Neural progenitor cell (in vitro differentiated cells): Measurements from ENCODE around the gene ZDHHC14. TPM values are rescaled to one million over a fixed set of nuclear protein-coding genes. Genes with fewer than 3 reads are reported as not detected.

Source experiments
- DNase-seq: peaks from one replicate; pipeline ENCODE4 v3.0.0-alpha.2; 2016; ENCODE audit warnings: low spot score
- H2AFZ ChIP-seq: fragments of 200-600 bp; sonication (generic); replicated peaks from 2 replicates; pipeline ENCODE4 v1.6.1; 2016; ENCODE audit warnings: antibody characterized with exemption
- H3F3A ChIP-seq: fragments of 200-600 bp; sonication (generic); 2 replicates; pipeline ENCODE4 v1.6.1; 2016; ENCODE audit warnings: antibody characterized with exemption, low read depth
- H3K27ac ChIP-seq: fragments of 200-600 bp; sonication (generic); 2 replicates; pipeline ENCODE4 v1.5.1; 2016; ENCODE audit warnings: mild to moderate bottlenecking
- H3K27me3 ChIP-seq: fragments of 200-600 bp; sonication (generic); 2 replicates; pipeline ENCODE4 v1.6.1; 2016; ENCODE audit warnings: mild to moderate bottlenecking, moderate library complexity
- H3K36me3 ChIP-seq: fragments of 200-600 bp; sonication (generic); 2 replicates; pipeline ENCODE4 v1.5.1; 2016
- H3K4me1 ChIP-seq: fragments of 200-600 bp; sonication (generic); 2 replicates; pipeline ENCODE4 v1.6.1; 2016; ENCODE audit warnings: mixed run types
- H3K4me2 ChIP-seq: fragments of 200-600 bp; sonication (generic); 2 replicates; pipeline ENCODE4 v1.6.1; 2016
- H3K4me3 ChIP-seq: fragments of 200-600 bp; sonication (generic); 2 replicates; pipeline ENCODE4 v1.5.1; 2016
- H3K79me2 ChIP-seq: fragments of 200-600 bp; sonication (generic); 2 replicates; pipeline ENCODE4 v1.6.1; 2016; ENCODE audit warnings: low read depth
- H3K9ac ChIP-seq: fragments of 200-600 bp; sonication (generic); 2 replicates; pipeline ENCODE4 v1.6.1; 2016
- H3K9me3 ChIP-seq: fragments of 200-600 bp; sonication (generic); 2 replicates; pipeline ENCODE4 v1.5.1; 2016; ENCODE audit warnings: low read depth
- H4K20me1 ChIP-seq: fragments of 200-600 bp; sonication (generic); 2 replicates; pipeline ENCODE4 v1.6.1; 2016; ENCODE audit warnings: low read depth
- H3K27ac Mint-ChIP-seq: 3 replicates; pipeline ENCODE4 v1.8.0; 2021; ENCODE audit warnings: mixed read lengths
- H3K27me3 Mint-ChIP-seq: 2 replicates; pipeline ENCODE4 v1.8.0; 2022; ENCODE audit warnings: low read depth, mild to moderate bottlenecking, inconsistent platforms, moderate library complexity, mixed read lengths; ENCODE audit not compliant: insufficient read depth
- H3K36me3 Mint-ChIP-seq: 3 replicates; pipeline ENCODE4 v1.8.0; 2021; ENCODE audit warnings: mixed read lengths
- H3K4me1 Mint-ChIP-seq: 3 replicates; pipeline ENCODE4 v1.8.0; 2021; ENCODE audit warnings: mixed read lengths
- H3K4me3 Mint-ChIP-seq: 3 replicates; pipeline ENCODE4 v1.8.0; 2021; ENCODE audit warnings: mild to moderate bottlenecking, moderate library complexity, mixed read lengths
- H3K9me3 Mint-ChIP-seq: 3 replicates; pipeline ENCODE4 v1.8.0; 2020; ENCODE audit warnings: mixed read lengths
- EZH2 ChIP-seq: fragments of 200-600 bp; sonication (generic); IDR thresholded peaks from 2 replicates; pipeline ENCODE4 v1.6.1; 2017; ENCODE audit warnings: antibody characterized with exemption, mild to moderate bottlenecking, moderate library complexity
- EZH2phosphoT487 ChIP-seq: fragments of 200-600 bp; sonication (generic); IDR thresholded peaks from 2 replicates; pipeline ENCODE4 v1.6.1; 2017; ENCODE audit warnings: antibody characterized with exemption
- total RNA-seq: library from RNA; depleted of rRNA; stranded (reverse); fragments of >200 nt; gene quantifications from 2 replicates; pipeline ENCODE4 v1.2.3, GENCODE V29; 2015; ENCODE audit warnings: low replicate concordance
- TF ChIP-seq, protein P1 (sequence below): fragments of 200-600 bp; sonication (generic); IDR thresholded peaks from 2 replicates; pipeline ENCODE4 v1.5.1; 2017; ENCODE audit warnings: antibody characterized with exemption, mild to moderate bottlenecking

The ZDHHC14 gene
- total RNA-seq, 1 donor from 2014 or later: 14.5 TPM

DNA sequence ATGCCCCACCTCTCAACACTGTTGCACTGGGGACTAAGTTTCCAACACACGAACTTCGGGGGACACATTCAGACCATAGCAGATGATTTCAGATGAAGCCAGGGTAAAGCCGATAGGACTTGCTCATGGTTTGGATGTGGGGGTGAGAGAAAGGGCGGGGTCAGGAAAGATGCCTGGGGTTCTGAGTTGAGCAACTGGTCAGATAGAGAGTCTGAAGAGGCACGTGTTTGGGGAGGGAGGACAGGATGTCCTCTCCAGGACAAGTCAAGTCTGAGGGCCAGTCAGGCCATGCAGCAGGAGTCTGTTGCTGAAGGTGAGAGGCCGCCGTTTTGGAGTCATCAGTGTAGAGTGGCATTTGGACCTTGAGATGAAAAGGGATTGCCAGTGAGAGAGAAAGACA lies 244.1 kb downstream of the ZDHHC14 start:
- no peak for DNase-seq
- Histone ChIP-seq H3K4me1 (peaks cover 46% of the 10 kb centered on the region), H3K36me3 (no peaks in the 10 kb centered on the region), H3F3A (peaks cover 5% of the 10 kb centered on the region), H3K9me3 (no peaks in the 10 kb centered on the region), H3K4me3 (no peak overlapping the region), H3K4me2 (peak overlapping the region; percentile 45), H3K9ac (no peak overlapping the region), H4K20me1 (no peaks in the 10 kb centered on the region), H3K79me2 (no peaks in the 10 kb centered on the region), H3K27ac (no peak overlapping the region), H3K27me3 (no peaks in the 10 kb centered on the region), H2AFZ (no peak overlapping the region)
- Mint-ChIP-seq H3K27ac (peak overlapping the region; percentile 7), H3K9me3 (peaks cover 8% of the 10 kb centered on the region), H3K4me1 (peaks cover 37% of the 10 kb centered on the region), H3K36me3 (no peaks in the 10 kb centered on the region), H3K27me3 (no peaks in the 10 kb centered on the region), H3K4me3 (no peak overlapping the region)
- TF ChIP-seq, protein P1, sequence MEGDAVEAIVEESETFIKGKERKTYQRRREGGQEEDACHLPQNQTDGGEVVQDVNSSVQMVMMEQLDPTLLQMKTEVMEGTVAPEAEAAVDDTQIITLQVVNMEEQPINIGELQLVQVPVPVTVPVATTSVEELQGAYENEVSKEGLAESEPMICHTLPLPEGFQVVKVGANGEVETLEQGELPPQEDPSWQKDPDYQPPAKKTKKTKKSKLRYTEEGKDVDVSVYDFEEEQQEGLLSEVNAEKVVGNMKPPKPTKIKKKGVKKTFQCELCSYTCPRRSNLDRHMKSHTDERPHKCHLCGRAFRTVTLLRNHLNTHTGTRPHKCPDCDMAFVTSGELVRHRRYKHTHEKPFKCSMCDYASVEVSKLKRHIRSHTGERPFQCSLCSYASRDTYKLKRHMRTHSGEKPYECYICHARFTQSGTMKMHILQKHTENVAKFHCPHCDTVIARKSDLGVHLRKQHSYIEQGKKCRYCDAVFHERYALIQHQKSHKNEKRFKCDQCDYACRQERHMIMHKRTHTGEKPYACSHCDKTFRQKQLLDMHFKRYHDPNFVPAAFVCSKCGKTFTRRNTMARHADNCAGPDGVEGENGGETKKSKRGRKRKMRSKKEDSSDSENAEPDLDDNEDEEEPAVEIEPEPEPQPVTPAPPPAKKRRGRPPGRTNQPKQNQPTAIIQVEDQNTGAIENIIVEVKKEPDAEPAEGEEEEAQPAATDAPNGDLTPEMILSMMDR: no peak

DNA sequence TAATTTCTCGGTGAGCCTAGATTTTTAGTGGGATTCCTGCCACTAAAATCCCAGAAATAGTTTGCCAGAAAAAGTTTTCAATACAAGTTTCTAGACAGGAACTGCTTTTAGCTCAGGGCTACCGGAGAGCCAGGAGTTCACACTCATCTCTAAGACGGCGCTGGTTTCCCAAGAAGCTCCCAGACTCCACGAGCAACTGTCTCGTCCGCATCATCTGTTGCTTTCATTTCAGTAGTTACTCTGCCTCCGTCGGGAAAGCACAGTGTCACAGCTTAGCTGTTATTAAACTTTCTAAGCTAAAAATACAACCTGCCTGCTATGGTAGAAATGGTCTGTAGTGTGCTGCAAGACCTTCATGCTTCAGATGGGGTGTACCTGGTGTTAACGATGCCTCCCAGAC lies 244.8 kb downstream of the ZDHHC14 start:
- H3K4me1 Mint-ChIP-seq: peaks cover 37% of the 10 kb centered on the region
- H3K36me3 Mint-ChIP-seq: no peaks in the 10 kb centered on the region
- no peak for TF ChIP-seq EZH2
- DNase-seq: no peak
- Histone ChIP-seq H3K4me3 (no peak overlapping the region), H3K4me2 (peak overlapping the region; percentile 38), H3K4me1 (peaks cover 46% of the 10 kb centered on the region), H3K79me2 (no peaks in the 10 kb centered on the region), H3K27ac (no peak overlapping the region), H3K27me3 (no peaks in the 10 kb centered on the region), H3F3A (peaks cover 10% of the 10 kb centered on the region), H3K9me3 (no peaks in the 10 kb centered on the region), H3K36me3 (no peaks in the 10 kb centered on the region), H4K20me1 (no peaks in the 10 kb centered on the region), H2AFZ (no peak overlapping the region), H3K9ac (no peak overlapping the region)
- H3K4me3 Mint-ChIP-seq: no peak overlapping the region
- peaks cover 8% of the 10 kb centered on the region for H3K9me3 Mint-ChIP-seq
- H3K27me3 Mint-ChIP-seq: no peaks in the 10 kb centered on the region
- no peak overlapping the region for H3K27ac Mint-ChIP-seq

DNA sequence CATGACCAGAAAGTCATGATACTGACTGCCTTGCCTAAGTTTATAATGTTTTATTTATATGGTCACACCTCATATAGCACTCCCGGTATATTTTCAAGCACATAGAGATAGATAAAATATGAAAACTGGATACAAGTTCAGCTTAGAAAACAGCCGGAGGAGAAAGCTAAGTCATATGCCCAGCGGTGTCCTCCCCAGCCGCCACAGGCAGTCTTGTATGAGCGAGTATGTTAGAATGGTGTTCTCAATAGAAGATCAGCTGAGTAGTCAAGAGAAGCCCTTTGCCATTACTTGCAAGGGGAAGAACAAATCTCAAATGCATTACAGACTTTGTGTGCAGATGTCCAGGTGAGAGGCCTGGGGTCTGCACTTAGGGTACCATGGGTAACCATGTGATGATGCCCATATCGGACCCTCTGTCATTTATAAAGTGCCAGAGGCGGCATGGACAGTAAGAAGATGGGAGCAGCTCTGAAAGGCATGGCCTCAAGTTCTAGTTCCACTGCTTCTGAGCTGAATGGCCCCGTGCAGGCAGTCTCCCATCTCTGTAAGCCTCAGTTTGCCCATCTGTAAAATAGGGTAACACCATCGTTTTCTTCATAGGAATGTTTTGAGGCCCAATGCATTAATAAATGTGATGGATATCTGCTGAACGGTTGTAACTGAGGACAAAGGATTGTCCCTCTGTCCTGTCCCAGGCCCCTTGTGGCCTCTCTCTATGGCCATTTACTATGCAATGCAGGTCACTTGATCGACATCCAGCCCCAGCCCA lies 246.4 kb downstream of the ZDHHC14 start:
- H3K79me2 ChIP-seq: no peaks in the 10 kb centered on the region
- H3K27me3 ChIP-seq: no peaks in the 10 kb centered on the region
- H3K9me3 ChIP-seq: no peaks in the 10 kb centered on the region
- Mint-ChIP-seq H3K36me3 (no peaks in the 10 kb centered on the region), H3K4me1 (peaks cover 37% of the 10 kb centered on the region), H3K9me3 (peaks cover 6% of the 10 kb centered on the region), H3K27me3 (no peaks in the 10 kb centered on the region), H3K27ac (no peak overlapping the region), H3K4me3 (no peak overlapping the region)
- no peaks in the 10 kb centered on the region for H4K20me1 ChIP-seq
- H3K4me3 ChIP-seq: no peak overlapping the region
- peaks cover 55% of the 10 kb centered on the region for H3K4me1 ChIP-seq
- H3K4me2 ChIP-seq: no peak overlapping the region
- no peak for DNase-seq
- no peaks in the 10 kb centered on the region for H3K36me3 ChIP-seq
- H3K27ac ChIP-seq: no peak overlapping the region
- TF ChIP-seq, protein P1: no peak
- TF ChIP-seq EZH2: no peak
- no peak for TF ChIP-seq EZH2phosphoT487
- no peak overlapping the region for H2AFZ ChIP-seq
- no peak overlapping the region for H3K9ac ChIP-seq
- H3F3A ChIP-seq: peaks cover 10% of the 10 kb centered on the region

DNA sequence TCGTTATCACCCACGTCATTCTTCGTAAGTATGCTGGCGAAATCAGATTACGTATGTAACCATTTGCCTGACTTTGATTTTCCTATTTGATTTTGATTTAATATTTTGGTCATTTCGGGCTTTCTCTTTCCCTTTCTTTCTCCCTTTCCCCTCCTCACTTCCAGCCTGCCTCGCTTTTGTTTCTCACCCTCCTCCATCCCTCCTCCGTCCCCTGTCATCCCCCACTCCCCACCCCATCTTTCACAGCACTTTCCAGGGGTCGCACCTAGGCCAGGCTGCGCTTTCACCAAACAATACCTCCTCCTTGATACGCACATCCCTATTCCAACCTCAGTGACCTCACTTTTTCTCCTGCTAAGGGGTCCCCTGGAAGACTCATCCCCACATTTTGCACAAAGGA lies 247.5 kb downstream of the ZDHHC14 start:
- Histone ChIP-seq H4K20me1 (no peaks in the 10 kb centered on the region), H3K4me3 (no peak overlapping the region), H3K4me1 (peaks cover 55% of the 10 kb centered on the region), H3F3A (peaks cover 10% of the 10 kb centered on the region), H3K9me3 (no peaks in the 10 kb centered on the region), H3K4me2 (peak overlapping the region; percentile 9), H3K79me2 (no peaks in the 10 kb centered on the region), H2AFZ (no peak overlapping the region), H3K27ac (no peak overlapping the region), H3K9ac (no peak overlapping the region), H3K27me3 (no peaks in the 10 kb centered on the region), H3K36me3 (no peaks in the 10 kb centered on the region)
- Mint-ChIP-seq H3K9me3 (peaks cover 2% of the 10 kb centered on the region), H3K4me3 (no peak overlapping the region), H3K4me1 (peaks cover 35% of the 10 kb centered on the region), H3K27me3 (no peaks in the 10 kb centered on the region), H3K27ac (no peak overlapping the region), H3K36me3 (no peaks in the 10 kb centered on the region)
- TF ChIP-seq EZH2phosphoT487 (no peak), EZH2 (no peak)
- TF ChIP-seq, protein P1: no peak
- no peak for DNase-seq
